Endothelial cell of umbilical vein (primary cell): ENCODE data around the gene RAB3IP. TPM values are rescaled to one million over a fixed set of nuclear protein-coding genes. Genes with fewer than 3 reads are reported as not detected.

ENCODE experiments used
- BruUV-seq: library from RNA; stranded (reverse); fragments of 400-500 nt; replicated peaks from 2 replicates; lab custom pipeline; 2021; lab: Mats Ljungman, UMichigan
- CTCF ChIA-PET: fragments of 300-600, 350-600 bp; sonication (Branson Sonifier 250); formaldehyde crosslinking; loops from one replicate; lab custom pipeline; 2021; ENCODE audit warnings: antibody characterized with exemption, inconsistent platforms; lab: Charles Lee
- POLR2A ChIA-PET: fragments of 300-600, 350-600 bp; sonication (Branson Sonifier 250); formaldehyde crosslinking; loops from one replicate; lab custom pipeline; 2021; ENCODE audit warnings: antibody characterized with exemption, inconsistent platforms; lab: Charles Lee
- DNase-seq: peaks from one replicate; pipeline ENCODE4 v3.0.0-alpha.2; 2011; ENCODE audit warnings: low read depth, low spot score
- FAIRE-seq: peaks from 2 replicates; lab custom pipeline; 2011; peaks lifted over from hg19 to GRCh38; lab: Jason Lieb, UNC
- H2AFZ ChIP-seq: 2 replicates; pipeline ENCODE4 v1.6.0; 2012; ENCODE audit warnings: low read depth, low read length, control low read depth, inconsistent platforms
- H3K27ac ChIP-seq: 2 replicates; pipeline ENCODE4 v1.5.1; 2011; ENCODE audit warnings: low read depth, mild to moderate bottlenecking, control low read depth, low read length, moderate library complexity; ENCODE audit not compliant: insufficient read depth
- H3K27me3 ChIP-seq, 2 experiments: 2 replicates each; pipeline versions ENCODE4 v1.6.0 to v1.6.1; 2011; ENCODE audit warnings: low read length in 2 of 2, mixed read lengths in 1 of 2; ENCODE audit not compliant: control insufficient read depth in 2 of 2, insufficient read depth in 2 of 2
- H3K36me3 ChIP-seq, 2 experiments: 2 replicates in 1 of 2; 3 replicates in 1 of 2; pipeline ENCODE4 v1.5.1; 2011; ENCODE audit warnings: low read length in 2 of 2, mild to moderate bottlenecking in 1 of 2, moderate library complexity in 1 of 2; ENCODE audit not compliant: control insufficient read depth in 2 of 2, insufficient read depth in 2 of 2; ENCODE audit errors: extremely low read depth in 1 of 2
- H3K4me1 ChIP-seq: 3 replicates; pipeline ENCODE4 v1.5.1; 2011; ENCODE audit warnings: mild to moderate bottlenecking, low read length; ENCODE audit not compliant: control insufficient read depth, insufficient read depth; ENCODE audit errors: extremely low read depth
- H3K4me2 ChIP-seq: 2 replicates; pipeline ENCODE4 v1.6.1; 2011; ENCODE audit warnings: low read length, control low read depth, mixed read lengths; ENCODE audit not compliant: insufficient read depth
- H3K4me3 ChIP-seq, 3 experiments: fragments of 200-600 bp in 1 of 3; sonication (generic), shearing (Covaris generic) in 1 of 3; replicated peaks in 1 of 3; 2 replicates each; pipeline ENCODE4 v1.5.1; 2011 to 2016; ENCODE audit warnings: control low read depth in 3 of 3, low read length in 3 of 3, mild to moderate bottlenecking in 2 of 3, inconsistent platforms in 1 of 3, low read depth in 1 of 3, moderate library complexity in 1 of 3; ENCODE audit not compliant: insufficient read depth in 1 of 3
- H3K79me2 ChIP-seq: 2 replicates; pipeline ENCODE4 v1.6.0; 2012; ENCODE audit warnings: low read length, inconsistent platforms; ENCODE audit not compliant: control insufficient read depth, insufficient read depth
- H3K9ac ChIP-seq: replicated peaks from 2 replicates; pipeline ENCODE3; 2011; ENCODE audit warnings: low read length, control low read depth; ENCODE audit not compliant: insufficient read depth; ENCODE audit errors: extremely low read depth
- H3K9me1 ChIP-seq: replicated peaks from 3 replicates; pipeline ENCODE4 v1.6.0; 2011; ENCODE audit warnings: mild to moderate bottlenecking, low read length; ENCODE audit not compliant: control insufficient read depth, insufficient read depth; ENCODE audit errors: extremely low read depth
- H3K9me3 ChIP-seq: replicated peaks from 2 replicates; pipeline ENCODE4 v1.5.1; 2012; ENCODE audit warnings: low read length, inconsistent platforms; ENCODE audit not compliant: control insufficient read depth, insufficient read depth
- H4K20me1 ChIP-seq: replicated peaks from 2 replicates; pipeline ENCODE3; 2011; ENCODE audit warnings: mild to moderate bottlenecking, low read length; ENCODE audit not compliant: control insufficient read depth, insufficient read depth; ENCODE audit errors: extremely low read depth
- CTCF ChIP-seq, 2 donors: IDR thresholded peaks; 1 replicate in 1 of 2; 2 replicates in 1 of 2; pipeline ENCODE4 v1.5.1; 2011; ENCODE audit warnings: low read length in 2 of 2, mild to moderate bottlenecking in 2 of 2, moderate library complexity in 2 of 2, control low read depth in 1 of 2, inconsistent platforms in 1 of 2, low read depth in 1 of 2; ENCODE audit not compliant: insufficient read depth in 1 of 2; ENCODE audit errors: extremely low read depth in 1 of 2
- EZH2 ChIP-seq: IDR thresholded peaks from 2 replicates; pipeline ENCODE4 v1.6.1; 2012; ENCODE audit warnings: borderline replicate concordance, low read depth, mild to moderate bottlenecking, moderate library complexity, low read length, inconsistent platforms; ENCODE audit not compliant: severe bottlenecking
- FOS ChIP-seq: IDR thresholded peaks from 2 replicates; pipeline ENCODE4 v1.6.1; 2011; ENCODE audit warnings: mild to moderate bottlenecking, low read length, moderate library complexity, borderline replicate concordance; ENCODE audit not compliant: insufficient read depth
- POLR2A ChIP-seq: IDR thresholded peaks from 2 replicates; pipeline ENCODE4 v1.6.1; 2012; ENCODE audit warnings: low read depth, mild to moderate bottlenecking, control low read depth, low read length
- POLR2AphosphoS5 ChIP-seq: IDR thresholded peaks from 2 replicates; pipeline ENCODE4 v1.6.1; 2012; ENCODE audit warnings: low read depth, mild to moderate bottlenecking, control low read depth, low read length, moderate library complexity; ENCODE audit not compliant: insufficient read depth
- dilution Hi-C: fragments of 300-500 bp; cut with MboI; formaldehyde crosslinking; loops from one replicate; pipeline ENCODE4 v1.15.0; 2019; ENCODE audit warnings: low sequenced_read_pairs; ENCODE audit not compliant: extremely low pct_ligation_motif_present
- intact Hi-C: fragments of 100-400 bp; cut with micrococcal nuclease; formaldehyde crosslinking; loops from one replicate; pipeline ENCODE4 v1.10.0; 2022
- polyA plus RNA-seq, 4 experiments: library from polyadenylated mRNA; depleted of rRNA in 3 of 4; stranded (reverse) in 3 of 4; unstranded in 1 of 4; fragments of >200 nt; gene quantifications; 2 replicates each; pipeline versions ENCODE4 v1.2.1 to v1.2.3, GENCODE V29; 2011 to 2012; ENCODE audit warnings: missing spikeins in 1 of 4
- total RNA-seq: library from RNA; stranded (reverse); gene quantifications from 2 replicates; pipeline ENCODE4 v1.2.3, GENCODE V29; 2021
- TF ChIP-seq, protein P1 (sequence below): IDR thresholded peaks from 2 replicates; pipeline ENCODE4 v1.6.1; 2011; ENCODE audit not compliant: insufficient read depth, insufficient read length

Gene RAB3IP
- total and polyA plus RNA-seq, 2 donors (not counting 3 experiments of a cell fraction or from before 2014, with no cell fraction given), result 9.6 to 13.3 TPM

DNA sequence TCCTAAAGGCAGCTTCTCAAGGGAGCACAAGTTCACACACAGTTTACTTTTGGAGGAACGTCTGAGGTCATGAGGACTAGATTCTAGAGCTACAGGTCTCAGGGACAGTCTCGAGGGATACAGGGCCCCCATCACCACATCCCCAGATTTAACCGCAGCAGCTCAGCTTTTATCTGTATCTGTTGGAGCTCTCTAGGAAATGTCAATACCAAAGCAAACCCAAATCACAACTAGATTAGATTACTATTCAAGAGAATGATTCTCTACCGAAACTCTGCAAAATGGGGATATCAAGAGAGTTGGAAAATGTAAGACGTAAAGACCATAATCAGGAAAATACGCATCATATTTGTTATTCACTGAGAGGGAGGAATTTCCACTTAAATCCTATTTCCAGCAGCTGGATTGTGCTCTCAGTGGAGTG, 82.4 kb downstream of the RAB3IP start:
- POLR2A ChIA-PET, result no interaction called here
- H3K4me3 ChIP-seq, result no peak overlapping the region
- no peaks in the 10 kb centered on the region for H3K9me3 ChIP-seq
- no peaks in the 10 kb centered on the region for H3K9me1 ChIP-seq
- H4K20me1 ChIP-seq, result no peaks in the 10 kb centered on the region
- BruUV-seq, result no TSS peak
- no peak overlapping the region for H3K27ac ChIP-seq
- CTCF ChIA-PET, result interaction anchor here (0.8 to 2.8 kb wide), 5 partner anchors 8 to 41 kb away, joined by 3 to 9 read pairs (median 3); no protein-coding TSS in a partner anchor
- DNase-seq, result no peak
- intact Hi-C loops (loop anchor here (5.0 kb wide), 1 partner anchor 134 kb away; no protein-coding TSS in a partner anchor), dilution Hi-C loops (no loop called here)
- no peak for TF ChIP-seq EZH2
- no peak for TF ChIP-seq POLR2AphosphoS5
- no peak for TF ChIP-seq CTCF (IDR thresholded peaks at IDR 0.05; ENCODE audit: extremely low read depth in 1 of 2, insufficient read depth in 1 of 2, low read depth in 1 of 2, low read length in 2 of 2)
- TF ChIP-seq POLR2A, result no peak
- no peak for TF ChIP-seq FOS
- TF ChIP-seq, protein P1, sequence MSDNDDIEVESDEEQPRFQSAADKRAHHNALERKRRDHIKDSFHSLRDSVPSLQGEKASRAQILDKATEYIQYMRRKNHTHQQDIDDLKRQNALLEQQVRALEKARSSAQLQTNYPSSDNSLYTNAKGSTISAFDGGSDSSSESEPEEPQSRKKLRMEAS, result no peak
- H3K4me2 ChIP-seq, result no peak overlapping the region
- FAIRE-seq, result no peak
- H3K36me3 ChIP-seq, result no peaks in the 10 kb centered on the region
- no peak overlapping the region for H3K9ac ChIP-seq
- peaks cover 17% of the 10 kb centered on the region for H3K4me1 ChIP-seq
- no peaks in the 10 kb centered on the region for H3K79me2 ChIP-seq
- H3K27me3 ChIP-seq, result no peaks in the 10 kb centered on the region
- no peak overlapping the region for H2AFZ ChIP-seq
